HS-27A (cell line): ENCODE data around the gene PSD4.
A peak's percentile ranks its signal among the peaks of the same experiment; 100 is the strongest.

ENCODE experiments used
- DNase-seq: peaks from one replicate; pipeline ENCODE4 v3.0.0-alpha.2; 2012; ENCODE audit warnings: low read depth, missing footprints

The PSD4 gene

DNA sequence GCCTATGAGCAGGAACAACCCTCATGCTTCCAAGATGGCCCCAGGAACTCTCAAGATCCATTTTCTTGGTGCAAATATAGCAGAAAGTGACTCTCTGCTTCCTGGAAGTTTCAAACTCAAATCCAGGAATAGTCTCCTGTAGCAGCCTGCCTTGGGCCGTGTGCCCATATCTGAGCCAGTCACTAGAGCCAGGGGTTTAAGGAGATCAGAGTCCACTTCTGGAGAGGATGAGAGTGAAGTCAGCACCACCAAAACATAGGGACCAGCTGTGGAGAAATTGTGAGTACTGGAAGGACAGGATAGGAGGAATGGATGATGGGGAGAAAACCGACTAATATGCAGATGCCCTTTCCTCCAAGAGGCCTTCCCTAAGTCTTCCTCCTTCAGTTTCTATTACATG is 33.2 kb downstream of the PSD4 start:
- no peak for DNase-seq

DNA sequence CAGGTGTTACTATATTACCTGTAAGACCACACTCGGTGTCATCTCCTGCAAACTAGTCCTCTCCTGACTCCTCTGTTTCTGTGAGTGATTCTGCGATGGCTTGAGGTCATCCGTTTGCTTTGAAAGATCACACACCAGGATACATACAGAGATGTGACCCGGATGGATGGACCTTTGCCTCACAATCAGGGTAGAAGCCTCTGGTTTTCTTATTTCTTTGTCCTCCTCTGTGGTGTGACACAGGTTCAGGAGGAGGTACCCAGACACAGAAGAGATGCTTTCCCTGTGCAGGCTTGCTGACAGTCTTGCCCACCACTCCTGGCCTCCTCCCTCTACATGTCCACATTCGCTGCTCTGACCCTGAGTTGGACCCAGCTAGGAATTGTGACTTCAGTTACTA is 34.6 kb downstream of the PSD4 start:
- no peak for DNase-seq

DNA sequence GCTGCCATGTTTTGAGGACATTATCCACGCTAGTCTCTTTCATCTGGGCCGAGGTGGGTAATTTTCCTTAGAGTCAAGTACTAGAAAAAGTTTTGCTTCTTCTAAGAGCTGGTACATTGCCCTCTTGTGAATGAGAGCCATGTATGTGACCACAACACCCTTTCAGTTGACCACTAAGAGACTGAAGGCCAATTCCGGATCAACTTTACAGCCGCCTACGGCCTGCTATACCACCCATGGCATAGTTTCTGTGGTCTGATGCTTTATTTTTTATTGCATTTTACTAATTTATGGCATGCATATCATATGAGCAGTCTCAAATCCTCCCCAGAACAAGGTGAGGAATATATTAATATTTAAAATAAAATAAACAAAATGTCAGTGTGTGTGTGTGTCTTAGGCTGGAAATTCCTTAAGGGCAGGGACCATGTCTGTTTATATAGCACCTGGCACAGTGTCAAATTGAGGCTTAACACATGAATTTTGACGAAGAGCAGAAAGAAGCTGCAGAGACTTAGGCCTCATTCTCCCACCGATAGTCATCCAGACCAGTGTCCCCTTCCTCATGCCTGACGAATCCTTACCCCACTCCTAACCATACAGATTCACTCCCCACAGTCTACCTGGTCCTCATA is 35.4 kb downstream of the PSD4 start:
- DNase-seq: peak; percentile 39

DNA sequence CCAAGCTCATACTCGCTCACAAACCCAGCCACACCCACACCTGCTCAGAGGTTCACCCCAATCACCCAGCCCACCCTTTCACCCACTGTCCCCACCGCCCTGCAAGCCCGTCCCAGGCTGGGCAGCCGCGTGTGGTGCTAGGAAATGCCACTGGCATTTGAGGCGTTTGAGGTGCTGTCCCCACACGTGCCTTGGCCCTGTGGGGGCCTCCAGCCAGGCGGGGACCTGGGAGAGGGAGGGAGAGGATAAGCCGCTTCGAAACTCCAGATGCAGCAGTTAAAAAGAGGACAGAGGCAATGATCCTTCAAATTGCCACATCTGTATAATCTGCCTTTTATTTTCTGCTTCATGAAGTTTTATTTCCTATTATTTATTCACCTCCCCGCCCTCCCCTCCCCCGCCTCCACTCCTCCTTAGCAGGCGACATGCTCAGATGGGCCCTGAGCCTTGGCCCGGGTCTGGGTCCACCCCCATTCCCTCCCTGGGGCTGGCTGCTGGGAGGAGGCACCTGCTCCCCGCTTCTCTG is 35.9 kb downstream of the PSD4 start:
- no peak for DNase-seq

DNA sequence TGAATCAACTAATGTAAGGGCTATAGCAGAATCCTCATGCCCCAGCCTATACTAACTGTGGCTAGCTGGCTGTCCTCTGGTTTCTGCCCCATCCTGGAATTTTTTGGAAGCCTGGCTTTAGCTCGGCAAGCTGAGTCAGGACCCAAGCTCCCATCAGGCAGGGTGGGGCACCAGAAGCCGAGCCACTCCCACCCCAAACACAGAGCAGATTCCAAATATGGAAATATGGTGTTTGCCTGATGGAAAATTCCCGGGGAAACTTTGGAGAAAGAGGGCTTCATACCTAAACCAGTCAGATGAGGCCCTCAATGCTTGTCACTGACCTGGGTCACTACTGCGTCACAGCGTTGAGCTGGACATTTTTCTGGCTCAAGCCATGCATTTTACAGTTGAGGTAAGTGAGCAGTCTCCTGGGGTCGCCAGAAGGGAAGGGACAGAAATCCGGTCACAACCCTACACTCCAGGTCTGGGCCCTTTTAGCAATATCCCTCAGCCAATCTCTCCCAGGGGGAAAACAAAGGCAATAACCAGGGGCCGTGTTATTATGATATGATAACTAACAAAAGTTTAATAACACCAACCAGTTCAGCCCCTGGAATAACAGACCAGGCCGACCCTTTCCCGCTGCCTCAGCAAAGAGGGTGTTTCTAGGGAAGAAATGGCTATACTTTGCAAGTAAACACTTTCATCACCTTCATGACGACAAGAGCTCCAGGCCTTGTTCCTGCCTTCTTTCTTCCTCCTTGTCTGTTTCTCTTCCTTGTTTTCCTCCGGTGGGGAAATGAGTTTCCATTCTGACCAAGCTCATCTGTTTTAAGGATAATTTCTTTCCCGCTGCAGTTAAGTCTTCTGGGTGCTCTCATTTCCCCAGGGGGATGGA is 37.7 kb downstream of the PSD4 start:
- DNase-seq: peak; percentile 100

DNA sequence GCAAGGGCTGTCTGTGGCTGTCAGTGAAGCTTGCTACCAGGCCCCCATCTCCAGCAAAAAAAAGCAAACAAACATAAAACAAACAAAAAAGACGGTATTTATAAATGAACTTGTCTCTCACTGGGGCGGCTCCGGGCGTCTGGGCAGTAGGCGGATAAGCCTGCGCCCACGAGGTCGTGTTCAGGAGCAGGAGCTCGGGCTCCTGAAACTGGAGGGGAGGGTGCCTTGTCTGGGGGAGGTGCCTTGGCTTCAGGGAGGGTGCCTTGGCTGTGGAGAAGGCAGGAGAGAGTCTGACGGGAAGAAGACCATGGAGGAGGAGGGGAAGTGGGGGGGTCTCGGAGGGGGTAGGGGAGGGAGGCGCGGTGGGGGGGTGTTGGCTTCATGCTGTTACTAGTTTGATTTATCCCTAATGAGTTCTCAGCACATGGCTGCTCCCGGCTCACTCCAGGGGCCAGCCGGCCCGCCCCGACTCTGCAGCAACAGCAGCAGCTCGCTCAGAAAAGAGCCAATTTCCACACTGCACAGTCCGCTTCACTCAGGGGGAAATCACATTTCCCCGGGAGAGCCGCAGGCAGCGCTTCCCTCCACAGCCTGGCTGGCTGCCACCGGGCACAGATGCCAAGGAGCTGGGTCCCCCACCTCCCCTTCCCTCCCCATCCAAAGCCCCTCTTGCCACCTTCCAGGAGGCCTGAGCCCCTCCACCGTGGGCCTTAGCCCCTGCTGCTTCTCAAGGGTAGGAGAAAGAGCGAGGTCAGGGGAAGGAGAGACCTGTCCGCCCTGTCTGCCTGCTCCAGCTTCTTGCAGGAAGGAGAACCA is 38.7 kb downstream of the PSD4 start:
- no peak for DNase-seq

DNA sequence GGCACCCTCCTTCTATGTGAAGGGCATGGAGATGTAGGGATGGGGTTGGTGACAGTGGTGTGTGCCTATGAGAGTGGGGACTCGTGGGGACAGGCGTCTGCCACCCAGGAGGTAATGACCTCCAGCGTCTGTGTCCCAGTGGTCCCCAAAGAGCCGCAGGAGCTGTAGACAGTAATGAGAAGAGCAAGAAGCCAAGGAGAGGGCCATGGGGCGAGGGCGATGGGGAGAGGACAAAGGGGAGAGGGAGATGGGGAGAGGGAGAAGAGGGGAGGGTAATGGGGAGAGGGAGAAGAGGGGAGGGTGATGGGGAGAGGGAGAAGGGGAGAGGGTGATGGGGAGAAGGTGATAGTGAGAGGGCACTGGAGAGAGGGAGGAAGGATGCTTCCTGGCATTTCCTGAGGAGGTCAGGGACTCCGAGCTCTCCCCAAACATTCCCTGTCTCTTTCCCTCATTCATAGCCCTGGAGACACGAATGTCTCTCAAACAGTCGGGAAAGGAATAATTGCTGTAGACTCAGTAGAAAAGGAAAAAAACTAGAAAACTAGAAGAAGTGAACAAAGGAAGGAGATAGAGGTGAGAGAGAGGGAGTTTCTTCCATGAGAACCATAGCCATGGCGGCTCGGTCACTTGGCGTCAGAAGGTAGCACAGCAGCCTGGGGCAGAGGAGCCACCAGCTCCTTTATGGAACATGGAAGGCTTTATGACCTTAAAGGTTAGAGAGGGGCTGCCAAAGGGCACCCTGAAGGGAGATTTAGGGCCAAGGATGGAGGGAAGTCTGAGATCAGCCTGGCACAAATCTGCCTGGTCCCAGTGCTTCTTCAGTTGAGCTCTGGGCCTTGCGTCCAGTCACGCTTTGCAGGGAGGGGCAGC is 39.5 kb downstream of the PSD4 start:
- DNase-seq: no peak

DNA sequence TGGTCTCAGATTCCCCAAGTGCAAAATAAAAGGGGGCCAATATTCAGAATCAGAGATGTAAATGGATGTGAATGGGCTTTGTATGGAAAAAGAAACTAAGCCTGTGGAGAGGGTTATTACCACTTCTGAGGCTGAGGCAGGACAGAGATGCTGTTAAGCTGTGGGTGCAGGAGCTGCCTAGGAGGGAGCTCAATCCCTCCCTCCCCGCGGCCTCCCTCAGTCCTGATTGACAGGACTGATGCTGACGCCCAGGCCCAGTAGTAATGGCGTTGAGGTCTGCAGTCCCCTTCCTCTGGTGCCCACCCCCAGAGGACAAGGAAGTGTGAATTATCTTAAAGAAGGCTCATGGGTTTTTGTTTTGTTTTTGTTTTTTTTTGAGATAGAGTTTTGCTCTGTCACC is 40.4 kb downstream of the PSD4 start:
- no peak for DNase-seq

DNA sequence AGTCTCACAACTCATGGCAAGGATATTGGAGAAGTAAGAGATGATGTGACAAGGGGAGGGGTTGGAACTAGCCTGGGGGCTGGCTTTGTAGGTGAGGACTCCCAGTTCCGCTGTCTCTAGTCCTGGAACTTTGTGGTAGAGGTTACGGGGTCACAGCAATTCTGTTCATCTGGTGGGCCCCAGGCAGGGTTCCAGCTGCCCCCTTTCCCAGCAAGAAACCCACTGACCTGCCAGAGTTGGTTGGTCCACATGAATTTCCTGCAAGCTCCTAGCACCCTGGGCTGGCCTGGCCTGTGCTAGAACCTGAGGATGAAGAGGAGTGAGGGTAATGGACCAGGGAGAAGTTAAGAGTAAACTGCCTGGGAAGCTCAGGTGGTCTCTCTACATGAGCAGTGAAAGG is 41.3 kb downstream of the PSD4 start:
- DNase-seq: no peak

DNA sequence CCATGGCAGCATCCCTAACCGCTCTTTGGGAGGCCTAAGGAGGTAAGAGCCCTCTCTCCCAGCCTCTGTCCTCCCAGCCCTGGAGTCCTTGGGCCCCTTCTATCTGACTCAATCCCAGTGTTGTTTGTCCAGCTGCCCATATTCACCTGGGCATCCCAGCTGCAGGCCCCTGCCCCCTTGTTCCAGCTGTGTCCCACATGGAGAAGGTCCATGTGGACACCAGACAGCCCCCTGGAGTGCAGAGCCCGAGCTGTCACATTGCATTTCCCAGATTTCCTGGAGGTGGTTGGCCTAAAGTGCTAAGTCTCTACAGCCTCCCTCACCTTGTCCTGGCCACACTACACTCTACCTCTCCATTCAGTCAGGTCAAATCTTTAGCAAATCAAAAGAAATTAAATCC is 42.5 kb downstream of the PSD4 start:
- no peak for DNase-seq

DNA sequence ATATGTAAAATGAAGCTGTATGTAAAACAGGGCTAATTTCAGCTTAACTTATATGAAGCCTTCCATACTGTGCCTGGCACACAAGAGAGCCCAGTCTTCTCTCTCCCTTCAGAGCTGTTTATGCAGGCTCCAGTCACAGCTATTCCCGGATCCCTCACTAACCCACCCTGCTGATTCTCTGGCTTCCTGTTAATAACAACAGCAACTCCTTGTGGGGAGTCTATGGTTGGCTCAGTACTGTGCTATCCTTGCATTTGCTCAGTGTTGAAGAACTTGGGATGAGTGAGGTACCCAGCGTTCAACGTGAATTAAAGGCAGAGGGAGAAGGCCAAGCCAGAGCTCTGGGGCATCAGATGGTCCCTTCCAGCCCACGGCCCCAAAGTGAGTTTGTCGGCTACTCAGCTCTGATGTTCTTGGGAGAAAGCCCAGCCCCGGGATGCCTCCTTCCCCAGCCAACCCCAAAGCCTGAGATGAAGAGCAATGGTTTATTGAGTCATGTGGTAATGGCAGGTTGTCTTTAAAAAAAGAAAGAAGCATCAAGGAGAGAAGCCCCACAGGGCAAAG is 43.2 kb downstream of the PSD4 start:
- DNase-seq: no peak

DNA sequence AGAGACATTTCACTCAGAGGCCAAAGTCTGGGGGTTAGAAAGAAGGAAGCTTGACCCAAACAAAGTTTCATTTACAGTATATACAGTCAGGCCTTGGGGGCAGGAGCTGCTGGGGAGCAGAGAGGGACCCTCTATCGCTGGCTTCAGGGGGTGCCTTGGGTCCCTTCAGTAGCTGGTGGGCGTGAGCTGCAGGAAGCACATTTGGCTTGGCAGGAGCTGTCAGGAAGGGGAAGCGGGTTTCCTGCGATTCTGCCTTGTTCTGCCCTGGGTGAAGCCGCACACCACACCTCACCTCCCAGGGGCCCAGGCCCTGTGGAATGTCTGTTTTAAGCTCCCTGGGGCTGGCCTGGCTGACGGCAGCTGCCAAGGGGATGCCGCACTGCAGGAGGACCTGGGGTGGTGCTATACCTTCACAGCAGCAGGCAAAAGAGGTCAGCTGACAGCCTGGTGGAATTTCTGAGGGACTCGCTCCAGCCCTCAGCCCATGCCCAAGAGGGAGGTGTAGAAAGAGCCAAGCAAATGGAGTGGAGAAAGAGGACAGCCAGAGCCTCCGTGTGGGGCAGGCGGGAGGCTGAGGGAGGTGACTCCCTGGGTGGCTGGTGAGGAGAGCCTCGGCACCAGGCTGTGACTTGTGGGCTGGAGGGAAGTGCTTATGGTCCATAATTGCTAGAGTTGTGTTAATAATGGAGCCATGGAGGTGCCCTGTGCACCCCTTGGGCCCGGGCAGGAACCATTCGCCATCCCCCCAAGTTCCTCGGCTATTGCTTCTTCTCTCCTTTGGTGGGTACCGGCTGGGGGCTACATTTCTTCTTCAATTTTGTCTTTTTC is 43.9 kb downstream of the PSD4 start:
- no peak for DNase-seq

DNA sequence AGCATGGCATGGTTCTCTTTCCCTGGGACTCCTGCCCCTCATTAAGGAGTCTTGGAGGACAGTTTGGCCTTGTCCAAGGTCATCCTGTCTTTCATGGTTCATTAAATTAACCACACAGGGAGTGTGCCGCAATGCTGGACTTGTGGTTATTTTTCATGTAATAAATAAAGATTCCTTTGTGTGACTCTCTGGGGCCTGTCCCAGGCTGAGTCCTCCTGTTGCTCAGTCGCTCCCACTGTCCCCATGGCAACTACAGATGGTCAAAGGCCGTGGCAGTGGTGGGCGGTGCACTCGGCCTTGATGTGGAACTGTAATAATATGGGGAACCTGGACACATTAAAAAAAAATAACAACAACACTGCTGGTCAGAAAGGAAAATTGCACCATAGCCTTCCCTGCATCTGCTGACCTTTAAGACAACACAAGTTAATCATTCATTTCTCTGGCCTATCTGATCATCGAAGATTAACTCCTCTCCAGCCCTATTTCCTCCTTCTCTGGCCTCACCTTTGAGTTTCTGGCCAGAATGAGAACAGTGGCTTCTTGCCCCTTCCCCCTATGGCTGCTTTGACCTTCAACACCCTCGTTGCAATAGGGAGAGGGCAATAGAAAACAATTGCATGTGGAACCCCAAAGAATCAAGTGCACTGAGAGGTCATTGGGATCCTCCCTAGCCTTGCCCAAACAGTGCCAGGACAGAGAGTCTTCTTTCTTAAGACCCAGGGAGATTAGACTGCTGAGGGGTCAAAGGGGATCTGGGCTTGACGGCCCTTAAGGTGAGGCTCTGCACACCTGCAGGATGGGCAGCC is 44.7 kb downstream of the PSD4 start:
- no peak for DNase-seq

DNA sequence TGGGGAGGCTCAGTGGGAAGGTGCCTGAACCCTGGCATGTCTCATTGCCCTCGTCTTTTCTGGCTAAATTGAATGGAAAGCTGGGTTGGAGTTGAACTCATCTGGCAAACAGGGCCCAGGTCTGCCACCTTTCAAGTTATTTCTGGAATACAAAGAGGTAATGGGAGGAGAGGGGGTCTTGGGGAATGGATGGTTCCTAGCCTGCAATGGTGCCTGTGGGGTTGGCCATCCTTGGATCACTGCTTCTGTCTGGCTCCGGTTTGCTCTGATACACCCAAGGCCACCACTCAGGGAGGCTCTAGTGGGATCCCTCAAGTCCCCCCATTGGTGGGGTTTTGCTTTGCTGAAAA is 45.3 kb downstream of the PSD4 start:
- DNase-seq: no peak

DNA sequence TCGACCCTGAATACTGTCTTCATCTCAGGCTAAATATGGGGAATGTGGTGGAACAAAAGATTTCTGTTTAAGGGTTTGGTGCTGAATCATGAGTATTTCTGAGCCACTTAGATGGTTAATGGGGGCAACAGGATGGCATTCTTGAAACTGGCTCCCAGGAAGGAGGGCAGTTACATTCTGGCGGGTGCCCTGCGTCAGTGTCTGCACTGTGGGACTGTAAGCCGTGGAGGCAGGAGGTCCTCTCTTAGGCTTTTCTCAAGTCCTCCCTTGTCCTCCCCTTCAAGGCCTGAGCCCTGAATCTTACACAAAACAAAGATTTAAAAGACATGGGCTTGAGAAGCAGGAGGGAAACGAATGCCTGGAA is 45.7 kb downstream of the PSD4 start:
- no peak for DNase-seq

DNA sequence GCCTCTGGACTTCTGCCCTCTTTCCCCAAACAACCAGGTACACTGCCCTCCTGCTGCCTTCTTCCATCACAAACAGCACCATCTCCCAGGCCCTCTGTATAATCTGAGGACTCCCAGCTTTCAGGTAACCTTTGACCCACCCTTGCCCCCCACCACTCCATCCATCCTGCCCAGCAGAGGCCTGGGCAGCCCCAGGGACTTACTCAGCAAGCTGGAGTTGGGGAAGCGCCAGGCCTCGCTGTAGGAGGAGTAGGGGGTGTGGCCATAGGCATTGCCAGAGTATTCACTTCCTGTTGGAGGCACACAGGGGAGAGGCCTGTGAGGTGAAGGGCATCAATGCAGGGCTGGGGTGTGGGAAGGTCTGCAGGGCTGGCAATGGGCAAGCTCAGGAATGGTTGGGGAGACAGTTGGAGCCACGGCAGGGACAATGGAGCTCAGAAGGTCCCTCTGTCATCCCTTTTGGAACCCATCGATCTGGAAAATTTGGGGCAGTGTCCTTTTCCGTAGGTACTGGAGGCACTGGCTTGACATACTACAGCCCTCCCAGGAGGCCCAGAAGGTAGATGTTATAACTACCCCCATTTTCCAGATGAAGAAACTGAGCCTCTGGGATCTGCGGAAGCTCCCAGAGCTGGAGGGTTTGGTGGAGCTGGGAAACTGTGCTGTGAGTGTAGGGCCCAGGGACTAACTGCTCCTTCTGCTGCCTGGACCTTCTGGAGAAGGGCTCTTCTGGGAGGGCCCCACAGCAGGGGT is 46.3 kb downstream of the PSD4 start:
- no peak for DNase-seq

DNA sequence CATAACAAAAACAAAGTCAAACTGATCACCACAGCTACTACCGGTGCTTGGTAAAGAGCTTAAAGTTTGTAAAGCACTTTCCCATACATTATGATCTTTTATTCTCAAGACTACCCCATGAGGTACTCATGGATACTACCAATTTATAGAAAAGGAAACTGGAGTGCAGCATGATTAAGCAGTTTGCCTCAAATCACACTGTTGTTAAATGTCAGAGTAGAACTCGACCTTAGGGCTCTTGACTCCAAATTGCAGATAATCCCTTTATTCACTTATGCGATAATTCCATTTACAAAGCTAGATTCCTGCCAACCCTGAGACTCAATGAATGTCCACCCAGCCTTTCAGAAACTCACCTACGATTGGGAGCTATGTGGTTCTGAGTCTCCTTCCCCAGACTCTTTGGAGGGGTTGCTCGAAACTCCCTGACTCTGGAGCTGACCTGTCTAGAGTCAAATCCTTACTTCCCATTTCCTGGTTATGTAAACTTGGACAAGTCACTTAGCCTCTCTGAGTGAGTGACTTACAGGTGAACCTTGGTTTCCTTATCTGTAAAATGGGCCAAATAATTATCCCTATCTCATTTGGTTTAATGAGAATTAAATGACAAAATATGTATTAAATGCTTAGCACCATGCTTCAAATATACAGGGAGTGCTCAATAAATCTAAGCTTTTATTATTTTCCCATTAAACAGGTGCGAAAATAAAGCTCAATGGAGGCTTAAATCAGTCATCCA is 47.4 kb downstream of the PSD4 start:
- no peak for DNase-seq

DNA sequence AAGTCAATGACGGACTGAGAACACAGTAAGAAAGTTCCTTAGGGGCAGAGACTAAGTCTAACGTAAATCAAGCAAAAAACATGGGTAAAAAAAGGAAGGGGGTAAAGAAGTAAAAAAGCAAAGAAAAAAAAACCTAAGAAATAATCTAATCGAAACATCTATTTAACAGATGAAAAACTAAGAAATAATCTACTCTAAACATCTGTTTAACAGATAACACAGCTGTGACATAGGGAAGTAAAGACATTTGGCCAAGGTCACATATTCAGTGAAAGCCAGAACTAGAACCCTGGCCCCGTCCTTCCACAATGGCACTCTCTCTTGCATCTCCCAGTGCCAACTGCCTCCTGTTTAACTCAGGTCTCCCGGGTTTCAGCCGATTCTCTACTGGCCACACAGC is 48.1 kb downstream of the PSD4 start:
- DNase-seq: no peak
